Karpas-422 (cell line): ENCODE data around the gene HSFY1. TPM values are rescaled to one million over a fixed set of nuclear protein-coding genes. Genes with fewer than 3 reads are reported as not detected.
"Not testable (repeated sequence)": the region's sequence is repeated elsewhere in the genome, so short reads cannot be mapped to it uniquely, and the experiment has no call there.

Experiments used
- DNase-seq: peaks from one replicate; pipeline ENCODE4 v3.0.0-alpha.2; 2015
- H2AFZ ChIP-seq: fragments of 200-600 bp; sonication (generic); 2 replicates; pipeline ENCODE4 v1.6.1; 2014; ENCODE audit warnings: antibody characterized with exemption, low read length, mixed read lengths
- H3K27ac ChIP-seq: fragments of 200-600 bp; sonication (generic); 2 replicates; pipeline ENCODE4 v1.5.1; 2014; ENCODE audit warnings: mild to moderate bottlenecking, low read length, moderate library complexity
- H3K27me3 ChIP-seq: fragments of 200-600 bp; sonication (generic); 2 replicates; pipeline ENCODE4 v1.6.1; 2014; ENCODE audit warnings: low read length, mixed read lengths
- H3K36me3 ChIP-seq: fragments of 200-600 bp; sonication (generic); 2 replicates; pipeline ENCODE4 v1.6.1; 2014; ENCODE audit warnings: low read length, mixed read lengths; ENCODE audit not compliant: insufficient read depth
- H3K4me1 ChIP-seq: fragments of 200-600 bp; sonication (generic); 2 replicates; pipeline ENCODE4 v1.6.1; 2014; ENCODE audit warnings: mild to moderate bottlenecking, low read length, mixed read lengths
- H3K4me2 ChIP-seq: fragments of 200-600 bp; sonication (generic); 2 replicates; pipeline ENCODE4 v1.6.1; 2014; ENCODE audit warnings: low read length, low read depth, mild to moderate bottlenecking; ENCODE audit not compliant: poor library complexity, severe bottlenecking
- H3K4me3 ChIP-seq: fragments of 200-600 bp; sonication (generic); 2 replicates; pipeline ENCODE4 v1.5.1; 2014; ENCODE audit warnings: mild to moderate bottlenecking, antibody characterized with exemption, low read length, mixed read lengths
- H3K79me2 ChIP-seq: fragments of 200-600 bp; sonication (generic); 2 replicates; pipeline ENCODE4 v1.6.1; 2014; ENCODE audit warnings: mild to moderate bottlenecking, low read length, mixed read lengths
- H3K9ac ChIP-seq: fragments of 200-600 bp; sonication (generic); 2 replicates; pipeline ENCODE4 v1.6.0; 2014; ENCODE audit warnings: low read length
- H3K9me2 ChIP-seq: fragments of 200-600 bp; sonication (generic), shearing (Covaris generic); replicated peaks from 2 replicates; pipeline ENCODE4 v1.6.0; 2014; ENCODE audit warnings: mild to moderate bottlenecking, low read length, moderate library complexity; ENCODE audit not compliant: insufficient read depth
- H3K9me3 ChIP-seq: fragments of 300-700, 200-600 bp; sonication (generic); 2 replicates; pipeline ENCODE4 v1.6.1; 2014; ENCODE audit warnings: low read length, mixed read lengths
- H4K20me1 ChIP-seq: fragments of 200-600 bp; sonication (generic); 2 replicates; pipeline ENCODE4 v1.6.1; 2014; ENCODE audit warnings: mild to moderate bottlenecking, antibody characterized with exemption, low read length, low read depth; ENCODE audit not compliant: insufficient read depth
- small RNA-seq: library from RNA; depleted of rRNA; stranded (forward); fragments of <200 nt; gene quantifications from one replicate; pipeline ENCODE3, GENCODE V24; 2014
- total RNA-seq: library from RNA; depleted of rRNA; stranded (reverse); fragments of >200 nt; shearing (Covaris generic); gene quantifications from 2 replicates; pipeline ENCODE4 v1.2.3, GENCODE V29; 2014; ENCODE audit warnings: low replicate concordance; rRNA removed

The HSFY1 gene
- total RNA-seq = not detected in 2 replicates

GRCh38 chrY:18546420-18546819 is at the start of gene HSFY1:
HSFY1 (plus strand) TSS chrY:18546720; CDS start chrY:18546788, 68 bp downstream.
- H3K9ac ChIP-seq, H3K79me2 ChIP-seq, H3K27me3 ChIP-seq, H3K9me3 ChIP-seq, H3K4me3 ChIP-seq, H3K4me2 ChIP-seq, H3K36me3 ChIP-seq, H3K9me2 ChIP-seq, H4K20me1 ChIP-seq, H3K27ac ChIP-seq, DNase-seq, H2AFZ ChIP-seq, H3K4me1 ChIP-seq: not testable (repeated sequence)

- H3K27ac ChIP-seq, H3K4me3 ChIP-seq, H4K20me1 ChIP-seq, DNase-seq, H3K79me2 ChIP-seq, H3K4me1 ChIP-seq, H3K9me2 ChIP-seq, H2AFZ ChIP-seq, H3K36me3 ChIP-seq, H3K9ac ChIP-seq, H3K27me3 ChIP-seq, H3K9me3 ChIP-seq, H3K4me2 ChIP-seq: not testable (repeated sequence)
Observed at GRCh38 chrY:18504266-18504665, 42.3 kb upstream of the HSFY1 start.

- H3K9me3 ChIP-seq, H3K36me3 ChIP-seq, H3K27me3 ChIP-seq, H3K9me2 ChIP-seq, H3K9ac ChIP-seq, H3K4me3 ChIP-seq, H3K4me2 ChIP-seq, H2AFZ ChIP-seq, H3K4me1 ChIP-seq, H3K27ac ChIP-seq, DNase-seq, H4K20me1 ChIP-seq, H3K79me2 ChIP-seq: not testable (repeated sequence)
Observed at GRCh38 chrY:18530995-18531655, 15.4 kb upstream of the HSFY1 start.

GRCh38 chrY:18538952-18539351 is 7.6 kb upstream of the HSFY1 start:
- H3K9me3 ChIP-seq, H3K27me3 ChIP-seq, H3K36me3 ChIP-seq: not testable (repeated sequence)

GRCh38 chrY:18553132-18553531 is 6.6 kb downstream of the HSFY1 start:
- H3K9me3 ChIP-seq, H3K4me3 ChIP-seq: not testable (repeated sequence)

More at GRCh38 chrY:18538952-18539351, 7.6 kb upstream of the HSFY1 start:
- H3K79me2 ChIP-seq, H3K9ac ChIP-seq, H3K27ac ChIP-seq, H3K4me3 ChIP-seq, H3K9me2 ChIP-seq, H4K20me1 ChIP-seq, H2AFZ ChIP-seq, H3K4me1 ChIP-seq, H3K4me2 ChIP-seq, DNase-seq: not testable (repeated sequence)

GRCh38 chrY:18565915-18566314 is 19.4 kb downstream of the HSFY1 start:
- H3K27ac ChIP-seq, H3K36me3 ChIP-seq, H3K9me2 ChIP-seq, H3K4me1 ChIP-seq, H4K20me1 ChIP-seq, H3K4me2 ChIP-seq, H3K9ac ChIP-seq, H3K4me3 ChIP-seq, H2AFZ ChIP-seq, DNase-seq, H3K27me3 ChIP-seq, H3K9me3 ChIP-seq, H3K79me2 ChIP-seq: not testable (repeated sequence)

More at GRCh38 chrY:18553132-18553531, 6.6 kb downstream of the HSFY1 start:
- H3K27ac ChIP-seq, H3K9ac ChIP-seq, H4K20me1 ChIP-seq, H3K9me2 ChIP-seq, DNase-seq, H3K36me3 ChIP-seq, H3K27me3 ChIP-seq, H3K79me2 ChIP-seq, H2AFZ ChIP-seq, H3K4me1 ChIP-seq, H3K4me2 ChIP-seq: not testable (repeated sequence)

Small RNAs within 50 kb of the gene (small RNA-seq; reads per million reads assigned to genes)
- gene GPM6BP1 (not detected), gene PRYP5 (not detected)

Other genes with a start within 250 kb of the HSFY1 start
- not detected in 2 replicates for gene HSFY2, start 227.0 kb downstream of the HSFY1 start, total RNA-seq